ENCODE measurements around the gene PACS2. TPM values are rescaled to one million over a fixed set of nuclear protein-coding genes. Genes with fewer than 3 reads are reported as not detected.
"Not testable (repeated sequence)": the region's sequence is repeated elsewhere in the genome, so short reads cannot be mapped to it uniquely, and the experiment has no call there.

The PACS2 gene
- 31.8 and 48.4 TPM in 2 replicates for total RNA-seq

- peak; percentile 87 to 93 for DNase-seq (ENCODE audit: low read depth in 2 of 2)
Observed at GRCh38 chr14:105314287-105315200, at the start of gene PACS2. PACS2 (plus strand) TSS chr14:105314748; CDS start chr14:105314919, 171 bp downstream.

DNA sequence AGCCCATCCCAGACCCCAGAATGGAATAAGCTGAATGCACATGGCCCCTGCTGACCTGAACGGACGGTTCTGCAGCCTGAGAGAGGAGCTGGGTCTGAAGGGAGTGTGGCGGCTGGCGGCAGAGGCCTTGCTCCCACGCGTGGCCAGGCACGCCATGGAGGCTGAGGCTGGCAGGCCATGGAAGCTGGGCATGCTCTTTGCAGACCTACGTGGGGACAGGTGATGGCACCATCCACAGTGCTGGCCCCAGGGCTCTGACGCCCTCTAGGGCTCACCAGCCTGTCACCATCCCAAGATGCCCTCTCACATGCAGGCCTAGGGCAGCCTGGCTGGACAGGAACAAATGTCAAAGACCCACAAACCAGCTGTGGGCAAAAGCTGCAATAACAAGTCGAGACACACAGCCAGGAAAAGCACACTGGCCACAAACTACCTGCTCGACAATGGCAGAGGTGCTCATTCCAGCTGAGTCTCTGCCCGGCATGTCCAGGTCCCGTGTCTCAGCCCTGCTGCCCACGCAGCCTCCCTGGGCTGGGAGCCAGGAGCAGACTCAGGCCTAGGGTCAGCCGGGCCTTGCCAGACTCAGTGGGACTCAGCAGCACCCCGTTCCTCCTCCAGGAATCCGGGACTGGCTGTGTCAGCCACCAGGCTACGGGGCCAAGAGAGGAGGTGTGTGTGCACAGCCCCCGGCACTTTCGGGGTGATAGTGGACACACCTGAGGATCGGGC lies 46.6 kb upstream of the PACS2 start:
- DNase-seq (ENCODE audit: low read depth in 2 of 2): no peak

DNA sequence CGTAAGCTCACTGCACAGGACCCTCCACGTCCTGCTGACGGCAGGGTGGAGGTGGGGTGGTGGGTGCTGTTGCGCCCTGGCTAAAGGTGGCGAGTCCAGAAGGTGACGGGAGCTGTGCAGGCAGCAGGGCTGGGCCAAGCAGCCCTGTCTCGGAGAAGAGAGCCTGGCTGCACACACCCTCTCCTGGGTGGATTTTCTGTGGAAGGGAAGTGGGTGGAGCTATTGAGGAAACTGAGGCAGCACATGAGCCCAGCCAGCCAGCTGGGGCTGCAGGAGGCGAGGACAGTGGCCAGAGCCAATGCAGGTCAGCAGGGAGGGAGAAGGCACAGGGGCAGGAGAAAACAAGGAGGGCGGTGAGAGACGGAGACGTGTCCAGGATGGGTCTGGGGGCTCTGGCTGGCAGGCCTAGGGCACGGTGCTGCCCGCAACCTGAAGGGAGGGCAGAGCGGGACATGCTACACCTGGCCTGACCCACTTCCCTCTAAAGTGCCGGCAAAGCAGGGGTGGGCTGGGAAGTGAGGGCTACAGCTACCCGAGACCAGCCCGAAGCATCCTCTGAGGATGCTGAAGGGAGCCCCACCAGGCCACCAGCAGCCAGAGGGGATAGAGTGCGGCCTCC lies 45.7 kb upstream of the PACS2 start:
- DNase-seq (ENCODE audit: low read depth in 2 of 2): no peak

DNA sequence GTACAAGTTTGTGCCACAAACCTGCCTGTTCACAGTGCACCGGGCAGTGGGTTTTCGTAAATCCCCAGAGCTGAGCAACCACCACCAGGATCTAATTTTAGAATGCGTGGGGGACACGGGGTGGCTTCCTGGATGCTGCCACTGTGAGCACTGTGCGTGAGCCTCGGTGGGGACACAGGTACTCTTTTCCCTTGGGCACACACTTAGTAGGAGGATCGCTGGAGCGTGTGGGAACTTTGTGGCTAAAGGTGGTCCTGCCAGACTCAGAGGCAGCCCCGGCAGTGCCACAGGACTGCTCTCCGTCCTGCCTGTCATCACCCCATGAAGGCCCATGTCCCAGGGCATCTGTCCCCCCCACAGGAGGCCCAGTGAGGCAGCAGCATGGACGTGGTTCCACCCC lies 45.1 kb upstream of the PACS2 start:
- no peak for DNase-seq (ENCODE audit: low read depth in 2 of 2)

DNA sequence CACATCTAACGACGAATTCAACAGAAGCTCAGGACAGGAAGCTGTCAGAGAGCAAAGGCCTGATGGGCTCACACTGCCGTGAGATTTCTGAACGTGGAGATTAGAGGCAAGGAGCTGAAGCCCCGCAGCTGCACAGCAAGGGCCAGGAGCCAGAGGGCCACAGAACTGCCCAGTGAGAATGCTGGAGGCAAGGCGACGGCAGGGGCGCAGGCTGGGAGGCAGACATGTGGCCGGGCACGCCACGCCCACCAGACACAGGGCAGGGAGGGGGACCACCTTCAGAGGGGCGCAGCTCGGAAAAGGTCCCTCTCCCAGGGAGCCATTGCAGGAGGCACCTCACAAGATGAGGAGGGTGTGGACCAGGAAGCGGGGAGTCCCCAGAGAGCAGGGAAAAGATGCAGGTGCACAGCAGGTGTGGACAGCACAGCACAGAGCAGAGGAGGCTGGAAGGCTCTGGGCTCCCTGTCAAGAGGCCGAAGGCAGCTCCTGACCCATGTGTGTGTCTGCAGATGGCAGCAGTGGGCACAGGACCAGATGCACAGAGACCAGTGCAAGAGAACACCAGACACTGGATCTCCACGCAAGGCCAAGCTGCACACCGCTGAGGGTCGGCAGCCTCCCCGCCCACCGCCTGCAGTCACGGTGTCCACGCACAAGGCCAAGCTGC lies 43.2 kb upstream of the PACS2 start:
- no peak for DNase-seq (ENCODE audit: low read depth in 2 of 2)

DNA sequence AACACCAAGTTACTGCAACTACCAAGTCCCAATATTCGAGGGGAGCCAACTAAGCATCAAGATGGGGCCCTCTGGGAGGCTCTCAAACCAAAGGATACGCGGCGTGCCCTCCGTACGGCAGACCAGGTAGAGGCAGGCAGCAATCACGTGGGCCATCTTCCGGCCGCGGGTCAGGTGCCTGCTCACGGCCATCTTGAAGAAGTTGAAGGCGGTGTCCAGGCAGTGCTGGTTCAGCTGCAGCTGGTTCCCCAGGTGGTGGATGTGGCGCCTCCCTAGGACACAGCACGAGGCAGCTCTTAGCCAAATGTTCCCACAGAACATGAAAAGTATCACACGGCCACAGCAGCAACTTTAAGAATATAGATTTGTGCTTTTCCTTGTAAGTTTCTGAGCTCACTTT lies 41.9 kb upstream of the PACS2 start:
- DNase-seq (ENCODE audit: low read depth in 2 of 2): no peak

DNA sequence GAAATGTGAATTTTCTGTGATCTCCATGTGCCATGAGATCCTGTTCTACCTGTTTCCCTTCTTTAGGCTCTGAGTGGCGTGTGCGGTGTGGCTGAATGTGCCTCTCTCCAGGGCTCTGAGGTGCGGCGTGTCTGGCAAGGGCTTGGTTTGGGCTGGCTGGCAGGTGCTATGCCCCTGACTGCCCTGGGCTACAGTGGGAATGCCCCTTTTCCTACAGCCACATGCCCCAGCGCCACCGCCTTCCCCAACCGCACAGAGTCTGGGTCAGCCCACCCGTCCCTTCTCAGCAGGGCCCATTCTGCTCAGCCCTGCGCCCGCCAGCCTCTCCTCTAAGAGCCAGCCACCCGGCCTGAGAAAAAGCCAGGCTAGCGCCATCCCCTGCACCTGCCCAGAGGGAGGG lies 41.5 kb upstream of the PACS2 start:
- no peak for DNase-seq (ENCODE audit: low read depth in 2 of 2)

DNA sequence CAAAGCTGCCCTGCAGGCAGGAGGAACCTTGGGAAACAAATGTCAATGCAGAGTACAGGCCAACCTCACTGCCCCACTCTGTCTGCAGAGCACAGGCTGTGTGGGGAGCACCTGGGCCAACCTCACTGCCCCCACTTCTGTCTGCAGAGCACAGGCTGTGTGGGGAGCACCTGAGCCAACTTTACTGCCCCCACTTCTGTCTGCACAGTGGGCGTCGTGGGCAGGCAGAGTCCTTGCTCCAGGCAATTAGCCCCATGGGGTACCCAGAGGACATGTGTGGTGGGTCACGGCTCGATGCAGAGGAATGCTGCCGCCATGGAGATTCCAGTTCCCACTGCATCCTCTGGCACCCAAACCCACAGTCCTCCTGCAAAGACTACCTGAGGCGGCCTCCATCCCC lies 39.9 kb upstream of the PACS2 start:
- no peak for DNase-seq (ENCODE audit: low read depth in 2 of 2)

DNA sequence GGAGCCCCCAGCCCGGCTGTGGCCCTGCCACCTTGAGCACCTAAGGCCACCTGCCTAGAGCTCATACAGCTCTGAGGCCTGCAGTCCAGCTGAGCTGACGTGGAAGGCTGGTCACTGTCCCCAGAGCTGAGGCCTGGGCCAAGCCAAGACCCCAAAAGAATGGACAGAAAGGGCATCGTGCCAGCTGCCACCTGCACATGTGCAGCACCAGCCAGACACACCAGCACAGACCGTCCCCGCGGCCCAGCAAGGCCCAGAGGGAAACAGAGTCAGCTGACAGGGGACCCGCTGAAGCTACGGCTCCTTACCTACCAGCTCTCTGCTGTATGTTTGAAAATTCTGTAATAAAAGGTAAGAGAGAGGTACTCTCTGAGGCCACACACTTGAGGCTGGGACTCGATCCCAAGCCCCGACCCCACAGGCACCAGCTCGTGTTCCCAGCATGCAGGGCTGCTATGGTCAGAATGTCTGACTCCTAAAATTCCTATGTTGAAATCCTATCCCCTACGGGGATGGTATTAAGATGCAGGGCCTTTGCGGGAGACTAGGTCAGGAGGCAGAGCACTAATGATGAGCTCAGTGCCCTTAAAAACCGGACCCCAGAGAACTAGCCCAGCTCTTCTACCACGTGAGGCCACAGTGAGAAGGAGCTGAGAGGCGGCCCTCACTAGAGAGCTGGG lies 39.1 kb upstream of the PACS2 start:
- DNase-seq (ENCODE audit: low read depth in 2 of 2): no peak

- DNase-seq (ENCODE audit: low read depth in 2 of 2): not testable (repeated sequence)
Observed at GRCh38 chr14:105277448-105277847, 37.1 kb upstream of the PACS2 start.

- DNase-seq (ENCODE audit: low read depth in 2 of 2): no peak
Observed at GRCh38 chr14:105279642-105280361, 34.7 kb upstream of the PACS2 start.

GRCh38 chr14:105280525-105280924 lies 34.0 kb upstream of the PACS2 start:
- DNase-seq (ENCODE audit: low read depth in 2 of 2): no peak

GRCh38 chr14:105281371-105282097 lies 33.0 kb upstream of the PACS2 start:
- DNase-seq (ENCODE audit: low read depth in 2 of 2): peak; percentile 80 to 90

GRCh38 chr14:105282098-105282725 lies 32.3 kb upstream of the PACS2 start:
- no peak for DNase-seq (ENCODE audit: low read depth in 2 of 2)

GRCh38 chr14:105283028-105283427 lies 31.5 kb upstream of the PACS2 start:
- no peak for DNase-seq (ENCODE audit: low read depth in 2 of 2)

DNA sequence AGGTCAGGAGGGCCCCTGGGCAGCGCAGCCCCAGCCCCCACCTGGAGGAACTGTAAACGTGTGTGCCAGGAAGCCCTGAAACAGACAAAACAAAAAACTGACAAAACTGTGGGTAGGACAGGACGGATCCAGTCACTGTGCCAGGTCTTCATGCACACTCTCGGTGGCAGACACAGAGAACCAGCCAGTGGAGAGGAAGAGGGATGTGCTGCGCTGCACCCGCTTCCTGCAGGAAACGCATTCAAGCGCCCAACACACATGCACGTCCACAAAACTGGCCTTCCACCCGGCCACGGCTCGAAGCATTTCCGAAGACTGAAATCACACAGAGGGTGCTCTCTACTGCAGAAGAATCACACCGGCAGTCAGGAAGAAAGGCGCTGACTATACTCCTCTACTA lies 30.6 kb upstream of the PACS2 start:
- peak; percentile 59 to 80 for DNase-seq (ENCODE audit: low read depth in 2 of 2)

GRCh38 chr14:105285174-105285573 lies 29.4 kb upstream of the PACS2 start:
- DNase-seq (ENCODE audit: low read depth in 2 of 2): no peak

DNA sequence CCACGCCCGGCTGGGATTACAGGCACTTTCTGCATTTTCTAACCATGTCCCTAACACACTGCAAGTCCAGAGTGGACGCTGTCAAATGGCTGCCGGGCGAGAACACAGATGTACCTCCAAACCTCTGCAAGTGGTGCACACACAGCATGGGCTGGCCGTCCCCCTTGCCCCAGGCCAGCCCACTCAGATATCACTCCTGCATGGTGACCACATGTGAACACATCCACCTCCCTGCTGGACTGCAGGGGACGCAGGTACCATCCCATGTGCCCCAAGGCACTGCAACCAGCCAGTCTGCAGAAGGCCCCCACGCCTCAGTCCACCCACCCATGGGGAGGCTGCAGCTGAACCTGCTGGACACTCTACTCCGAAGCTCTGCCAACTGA lies 27.8 kb upstream of the PACS2 start:
- DNase-seq (ENCODE audit: low read depth in 2 of 2): no peak

Measured in lung microvascular endothelial cell (primary cell).